Gastroesophageal sphincter (tissue), 4 donors: ENCODE results near the gene RCC2. TPM values are rescaled to one million over a fixed set of nuclear protein-coding genes. Genes with fewer than 3 reads are reported as not detected.

Experiments
- ATAC-seq: fragments of 150-250 bp; one replicate; pipeline ENCODE4 v1.9.1; 2016; ENCODE audit warnings: mild to moderate bottlenecking, moderate library complexity
- H3K27ac ChIP-seq, 4 donors: fragments of 200-600 bp; sonication (generic) in 3 of 4; 1 replicate in 3 of 4; 2 replicates in 1 of 4; pipeline ENCODE4 v1.5.1; 2016 to 2019
- H3K27me3 ChIP-seq: fragments of 200-600 bp; sonication (generic); one replicate; pipeline ENCODE4 v1.5.1; 2019
- H3K36me3 ChIP-seq, 2 donors: fragments of 200-600 bp; sonication (generic); one replicate each; pipeline ENCODE4 v1.5.1; 2019; ENCODE audit warnings: control low read depth in 1 of 2
- H3K4me1 ChIP-seq, 3 donors: fragments of 200-600 bp; sonication (generic); 1 replicate in 2 of 3; 2 replicates in 1 of 3; pipeline ENCODE4 v1.5.1; 2016 to 2019; ENCODE audit warnings: control low read depth in 2 of 3
- H3K4me3 ChIP-seq, 2 donors: fragments of 200-600 bp; sonication (generic); one replicate each; pipeline ENCODE4 v1.5.1; 2019; ENCODE audit warnings: mild to moderate bottlenecking in 1 of 2, moderate library complexity in 1 of 2
- H3K9me3 ChIP-seq, 3 donors: fragments of 200-600 bp; sonication (generic); one replicate each; pipeline ENCODE4 v1.5.1; 2017 to 2019; ENCODE audit warnings: control low read depth in 2 of 3
- EP300 ChIP-seq: sonication (generic); formaldehyde crosslinking; IDR thresholded peaks from one replicate; pipeline ENCODE4 v1.6.1; 2017; ENCODE audit warnings: antibody characterized with exemption, mild to moderate bottlenecking
- POLR2A ChIP-seq, 2 donors: fragments of 450-650 bp; IDR thresholded peaks; one replicate each; pipeline ENCODE4 v1.6.1; 2017; ENCODE audit warnings: antibody characterized with exemption in 2 of 2, mild to moderate bottlenecking in 2 of 2, moderate library complexity in 1 of 2
- POLR2AphosphoS5 ChIP-seq: sonication (generic); formaldehyde crosslinking; IDR thresholded peaks from one replicate; pipeline ENCODE4 v1.6.1; 2017; ENCODE audit warnings: antibody characterized with exemption
- WGBS, 2 donors: methylation state at CpG; one replicate each; pipeline ENCODE4 v1.1.5; 2018; ENCODE audit warnings: low coverage in 1 of 2; 5-methylcytosine and 5-hydroxymethylcytosine counted together
- total RNA-seq, 4 donors: library from RNA; depleted of rRNA; stranded (reverse); fragments of >200 nt; gene quantifications; one replicate each; pipeline ENCODE4 v1.1.0, GENCODE V29; 2016
- TF ChIP-seq, protein P1 (sequence below), 4 experiments: fragments of 200-600 bp in 2 of 4; fragments of 450-650 bp in 2 of 4; sonication (generic) in 1 of 4; IDR thresholded peaks; one replicate each; pipeline ENCODE4 v1.5.1; 2017 to 2019; ENCODE audit warnings: antibody characterized with exemption in 4 of 4, mild to moderate bottlenecking in 2 of 4, moderate library complexity in 2 of 4

The RCC2 gene
- total RNA-seq, 4 donors from 2014 or later, result 9.5 to 21.3 (median 18.5) TPM

DNA sequence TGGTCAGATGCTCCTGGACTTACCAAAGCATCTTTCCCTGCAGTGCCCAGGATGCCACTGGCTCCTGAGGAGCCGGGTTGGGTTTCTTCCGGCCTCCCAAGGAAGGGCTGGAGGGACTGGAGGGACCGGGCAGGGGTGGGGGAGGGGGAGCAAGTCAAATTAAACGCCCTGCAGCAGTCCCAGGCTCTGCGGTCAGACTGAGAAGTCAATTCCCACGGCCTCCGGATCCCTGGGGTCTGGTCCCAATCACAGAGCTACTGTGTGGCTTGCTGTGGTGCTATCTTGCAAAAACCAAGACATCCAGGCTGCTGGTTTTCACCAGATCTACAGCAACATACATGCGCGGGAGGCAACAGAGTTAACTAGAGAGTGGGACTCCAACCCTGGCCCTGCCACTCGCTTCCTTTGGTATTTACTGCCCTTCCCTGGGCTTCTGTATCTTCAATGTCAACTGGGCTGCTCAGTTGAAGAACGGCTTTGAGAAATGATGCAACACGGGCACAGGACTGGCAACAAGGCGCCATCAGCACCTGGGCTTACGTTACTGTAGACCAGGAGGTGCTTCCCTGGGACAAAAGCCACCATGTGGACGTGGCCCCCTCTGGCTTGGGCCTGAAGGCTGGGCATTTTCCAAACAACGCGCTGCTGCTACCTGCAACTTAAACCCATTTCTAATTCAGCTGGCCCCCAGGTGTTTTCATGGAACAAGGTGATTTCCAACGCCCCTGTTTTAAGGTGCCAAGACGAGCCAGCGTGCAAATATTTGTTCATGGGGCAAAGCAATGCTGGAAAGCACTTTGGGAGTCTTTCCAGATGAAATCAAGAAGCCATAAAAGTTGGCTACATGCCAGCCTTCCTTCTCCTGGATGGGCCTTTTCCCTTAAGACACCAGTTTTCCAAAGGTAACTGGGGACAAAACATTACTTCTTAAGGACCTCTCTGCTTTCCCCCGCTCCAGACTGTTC is 11.5 kb downstream of the RCC2 start:
- TF ChIP-seq EP300, result no peak
- no peak for TF ChIP-seq POLR2A (IDR thresholded peaks at IDR 0.05)
- TF ChIP-seq POLR2AphosphoS5, result no peak
- TF ChIP-seq, protein P1, sequence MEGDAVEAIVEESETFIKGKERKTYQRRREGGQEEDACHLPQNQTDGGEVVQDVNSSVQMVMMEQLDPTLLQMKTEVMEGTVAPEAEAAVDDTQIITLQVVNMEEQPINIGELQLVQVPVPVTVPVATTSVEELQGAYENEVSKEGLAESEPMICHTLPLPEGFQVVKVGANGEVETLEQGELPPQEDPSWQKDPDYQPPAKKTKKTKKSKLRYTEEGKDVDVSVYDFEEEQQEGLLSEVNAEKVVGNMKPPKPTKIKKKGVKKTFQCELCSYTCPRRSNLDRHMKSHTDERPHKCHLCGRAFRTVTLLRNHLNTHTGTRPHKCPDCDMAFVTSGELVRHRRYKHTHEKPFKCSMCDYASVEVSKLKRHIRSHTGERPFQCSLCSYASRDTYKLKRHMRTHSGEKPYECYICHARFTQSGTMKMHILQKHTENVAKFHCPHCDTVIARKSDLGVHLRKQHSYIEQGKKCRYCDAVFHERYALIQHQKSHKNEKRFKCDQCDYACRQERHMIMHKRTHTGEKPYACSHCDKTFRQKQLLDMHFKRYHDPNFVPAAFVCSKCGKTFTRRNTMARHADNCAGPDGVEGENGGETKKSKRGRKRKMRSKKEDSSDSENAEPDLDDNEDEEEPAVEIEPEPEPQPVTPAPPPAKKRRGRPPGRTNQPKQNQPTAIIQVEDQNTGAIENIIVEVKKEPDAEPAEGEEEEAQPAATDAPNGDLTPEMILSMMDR (IDR thresholded peaks at IDR 0.05), result no peak
- WGBS, 2 donors, result 80 to 100% methylated on average over 2 to 3 of the region's 21 CpGs
- Histone ChIP-seq H3K36me3 (peaks cover 0 to 70% of the 10 kb centered on the region in 2 donors), H3K9me3 (no peaks in the 10 kb centered on the region), H3K4me3 (no peak overlapping the region), H3K27ac (no peak overlapping the region), H3K27me3 (no peaks in the 10 kb centered on the region), H3K4me1 (peaks cover 0 to 18% (median 0%) of the 10 kb centered on the region in 3 donors)
- ATAC-seq, result no peak

- TF ChIP-seq EP300 (no peak), POLR2A (IDR thresholded peaks at IDR 0.05) (no peak), POLR2AphosphoS5 (no peak)
- H3K9me3 ChIP-seq, result no peaks in the 10 kb centered on the region
- H3K4me1 ChIP-seq, result peaks cover 0 to 21% (median 0%) of the 10 kb centered on the region in 3 donors
- 81 to 88% methylated on average over 3 to 7 of the region's 18 CpGs for whole genome bisulfite sequencing, 2 donors
- no peak overlapping the region for H3K4me3 ChIP-seq
- H3K27ac ChIP-seq, result no peak overlapping the region
- no peaks in the 10 kb centered on the region for H3K27me3 ChIP-seq
- ATAC-seq, result no peak
- H3K36me3 ChIP-seq, result peaks cover 0 to 81% of the 10 kb centered on the region in 2 donors
These were observed 13.5 kb downstream of the RCC2 start for GRCh38 chr1:17425806-17426600.

DNA sequence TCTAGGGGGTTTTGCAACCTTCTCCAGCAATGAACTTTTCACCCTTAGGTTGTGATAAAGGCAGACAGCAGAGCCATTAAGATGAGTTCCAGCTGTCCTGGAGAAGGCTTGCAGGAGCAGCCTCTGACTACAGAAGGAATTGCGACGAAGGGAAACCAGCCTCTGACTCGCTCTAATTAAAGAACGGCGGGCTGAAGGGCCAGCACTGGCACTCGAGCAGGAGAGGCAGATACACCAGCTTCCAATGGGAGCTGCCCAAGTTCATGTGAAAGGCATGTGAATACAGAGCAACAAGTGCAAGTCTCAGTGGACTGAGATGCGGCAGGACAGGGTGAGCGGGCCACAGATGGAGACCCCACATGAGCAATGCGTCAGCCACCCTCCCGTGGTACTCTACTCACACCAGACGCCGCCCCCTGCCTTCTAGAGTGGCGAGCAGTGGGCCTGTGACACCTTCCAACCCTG is 15.7 kb downstream of the RCC2 start:
- 42 to 48% methylated on average over 3 to 6 of the region's 13 CpGs for WGBS, 2 donors
- H3K36me3 ChIP-seq, result peaks cover 0 to 93% of the 10 kb centered on the region in 2 donors
- peak overlapping the region in 3 of 4 donors; percentile 38 to 72 (median 64) for H3K27ac ChIP-seq
- ATAC-seq, result peak; percentile 47
- peaks cover 0 to 31% (median 0%) of the 10 kb centered on the region in 3 donors for H3K4me1 ChIP-seq
- TF ChIP-seq EP300 (no peak), POLR2A (IDR thresholded peaks at IDR 0.05) (no peak)
- TF ChIP-seq, protein P1 (IDR thresholded peaks at IDR 0.05), result no peak
- no peak overlapping the region for H3K4me3 ChIP-seq
- H3K9me3 ChIP-seq, result no peaks in the 10 kb centered on the region
- no peaks in the 10 kb centered on the region for H3K27me3 ChIP-seq

DNA sequence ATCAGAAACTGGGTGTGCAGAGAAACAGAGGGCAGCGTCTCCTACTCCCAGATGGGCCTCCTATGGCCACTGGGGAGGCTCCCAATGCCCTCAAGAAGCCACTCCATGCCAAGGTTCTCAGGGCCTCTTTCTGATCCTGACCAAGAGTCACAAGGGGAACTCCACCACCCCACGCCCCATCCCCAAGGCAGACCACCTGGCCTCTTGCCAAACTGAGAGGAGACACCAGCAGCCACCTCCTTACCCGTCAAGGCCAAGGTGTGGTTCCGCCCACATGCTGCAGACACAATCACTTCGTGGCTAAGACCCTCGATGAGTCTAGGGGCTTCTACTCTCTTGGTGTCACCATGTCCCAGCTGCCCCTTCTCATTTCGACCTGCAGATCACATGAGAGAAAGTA is 17.0 kb downstream of the RCC2 start:
- peaks cover 0 to 93% of the 10 kb centered on the region in 2 donors for H3K36me3 ChIP-seq
- ATAC-seq, result no peak
- peaks cover 0 to 31% (median 0%) of the 10 kb centered on the region in 3 donors for H3K4me1 ChIP-seq
- WGBS, 2 donors, result 67% methylated on average over 3 of the region's 7 CpGs; no CpG with 5 or more reads in 1 of the 2 donors
- TF ChIP-seq POLR2A (IDR thresholded peaks at IDR 0.05), result no peak
- TF ChIP-seq EP300, result no peak
- TF ChIP-seq, protein P1 (IDR thresholded peaks at IDR 0.05), result no peak
- no peak for TF ChIP-seq POLR2AphosphoS5
- no peak overlapping the region for H3K4me3 ChIP-seq
- no peak overlapping the region for H3K27ac ChIP-seq
- no peaks in the 10 kb centered on the region for H3K27me3 ChIP-seq
- no peaks in the 10 kb centered on the region for H3K9me3 ChIP-seq

DNA sequence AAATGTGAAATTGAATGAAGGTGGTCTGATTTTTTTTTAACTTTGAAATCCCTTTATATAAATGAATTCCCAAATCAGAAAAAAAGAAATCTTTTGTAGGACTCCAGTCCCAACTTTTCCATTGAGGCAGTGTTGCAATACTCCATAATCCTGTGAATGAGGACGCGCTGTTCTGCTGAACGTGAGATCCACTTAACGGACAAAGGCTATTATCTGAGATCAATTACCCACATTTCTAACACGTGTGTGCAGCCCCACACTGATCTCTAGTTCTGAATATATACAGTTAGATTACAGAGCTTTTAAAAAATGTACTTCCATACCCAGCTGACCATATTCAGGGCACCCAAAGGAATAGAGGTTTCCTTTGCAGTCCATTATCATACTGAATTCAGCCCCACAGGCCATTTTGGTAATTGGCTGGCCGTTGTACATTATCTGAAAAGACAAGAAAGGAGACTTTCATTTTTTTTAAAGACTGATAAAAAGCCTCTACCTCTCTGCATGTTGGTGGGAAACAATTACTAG is 19.0 kb downstream of the RCC2 start:
- WGBS, 2 donors, result 71 to 79% methylated on average over 3 to 6 of the region's 6 CpGs
- Histone ChIP-seq H3K9me3 (no peaks in the 10 kb centered on the region), H3K27me3 (no peaks in the 10 kb centered on the region), H3K27ac (no peak overlapping the region), H3K36me3 (peaks cover 0 to 95% of the 10 kb centered on the region in 2 donors), H3K4me3 (no peak overlapping the region), H3K4me1 (peaks cover 0 to 31% (median 0%) of the 10 kb centered on the region in 3 donors)
- no peak for TF ChIP-seq POLR2AphosphoS5
- TF ChIP-seq, protein P1 (IDR thresholded peaks at IDR 0.05), result no peak
- TF ChIP-seq POLR2A (IDR thresholded peaks at IDR 0.05), result no peak
- no peak for TF ChIP-seq EP300
- ATAC-seq, result no peak
